ENCODE data around the gene FAM110D. TPM values are rescaled to one million over a fixed set of nuclear protein-coding genes. Genes with fewer than 3 reads are reported as not detected.

Gene FAM110D
- total RNA-seq, 1 experiment from 2014 or later, result 0.14 TPM

- in situ Hi-C loops (cut with HindIII; ENCODE audit: low pct_unique_long_range_greater_than_20kb, low sequenced_read_pairs), result no loop called here
- DNase-seq (ENCODE audit: low read depth), result peak; percentile 96
These were observed 32.4 kb upstream of the FAM110D start for GRCh38 chr1:26126321-26127084.

DNA sequence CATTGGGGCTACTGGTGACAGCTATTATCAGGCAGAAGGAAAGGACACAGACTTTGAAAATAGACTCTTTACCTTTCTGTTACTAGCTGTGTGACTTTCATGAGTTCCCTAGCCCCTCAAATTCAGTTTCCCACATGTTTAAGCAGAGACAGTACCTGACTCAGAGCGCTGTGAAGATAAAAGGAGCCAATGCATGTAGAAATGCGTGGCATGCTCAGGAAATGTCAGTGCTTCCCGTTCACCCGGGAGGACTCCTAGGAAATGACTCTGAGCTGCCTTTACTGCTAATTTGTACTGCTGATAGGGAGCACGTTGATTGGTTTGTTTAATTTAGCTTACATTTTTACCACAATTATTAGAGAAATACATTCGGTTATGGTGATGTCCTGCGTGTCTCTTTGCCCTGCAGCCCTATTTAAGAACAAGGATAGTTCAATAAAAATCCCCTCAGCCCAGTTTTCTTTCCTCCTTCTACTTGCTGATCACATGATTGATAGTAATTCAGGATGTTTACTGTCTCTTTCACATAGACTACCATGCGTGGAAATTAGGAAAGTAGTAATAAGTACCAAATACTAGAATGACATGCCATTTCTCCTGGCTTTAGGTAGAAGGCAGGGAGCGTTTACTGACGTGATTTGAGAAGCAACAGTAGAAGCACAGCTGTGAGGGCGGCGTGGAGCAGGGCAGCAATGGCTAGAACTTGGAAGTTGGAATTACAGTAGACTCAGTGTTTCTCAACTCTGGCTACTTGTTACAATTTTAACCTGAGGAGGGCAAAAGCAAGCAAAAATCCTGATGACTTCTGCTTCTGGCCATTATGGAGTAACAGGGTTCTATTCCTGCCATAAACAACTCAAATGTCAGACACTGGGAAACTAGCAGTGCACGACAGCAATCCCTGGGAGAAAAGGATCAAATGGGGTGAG lies 31.4 kb upstream of the FAM110D start:
- in situ Hi-C loops (cut with HindIII; ENCODE audit: low pct_unique_long_range_greater_than_20kb, low sequenced_read_pairs), result no loop called here
- no peak for DNase-seq (ENCODE audit: low read depth)

DNA sequence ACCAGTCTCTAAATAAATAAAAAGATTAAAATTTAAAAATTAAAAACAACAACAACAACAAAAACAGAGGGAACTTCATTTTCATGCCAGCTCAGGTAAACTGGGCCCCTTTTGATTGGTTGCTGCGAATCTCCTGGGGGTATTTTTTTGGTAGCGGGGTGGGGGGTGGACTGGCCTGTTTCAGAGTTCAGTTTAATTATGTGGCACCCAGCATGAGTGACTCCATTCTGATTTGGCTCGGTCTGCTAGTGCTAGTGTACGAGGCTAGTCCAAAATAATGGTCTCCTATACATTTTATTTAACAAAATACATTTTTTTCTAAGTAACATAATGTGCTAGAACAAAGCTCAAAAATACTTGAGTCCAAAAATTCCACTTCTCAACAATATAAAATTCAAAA lies 29.1 kb upstream of the FAM110D start:
- in situ Hi-C loops (cut with HindIII; ENCODE audit: low pct_unique_long_range_greater_than_20kb, low sequenced_read_pairs), result no loop called here
- no peak for DNase-seq (ENCODE audit: low read depth)

DNA sequence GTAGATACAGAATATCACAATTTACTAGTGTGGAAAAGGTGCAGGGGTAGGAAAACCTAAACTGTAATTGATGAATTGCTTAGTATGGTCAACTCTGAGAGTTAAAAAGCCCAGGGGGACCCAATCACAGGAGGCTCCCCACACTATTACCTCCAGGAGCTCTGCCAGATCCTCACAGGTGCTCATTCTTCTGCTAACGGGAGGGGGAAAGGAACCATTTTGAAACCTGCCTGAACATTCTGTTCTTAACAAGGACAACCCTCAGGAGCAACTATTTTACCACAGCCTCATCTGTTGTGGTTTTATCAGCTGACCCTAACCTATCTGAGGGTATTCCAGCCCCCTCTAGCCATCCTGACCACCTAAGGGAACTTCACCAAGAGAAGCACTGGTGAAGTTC lies 28.2 kb upstream of the FAM110D start:
- no peak for DNase-seq (ENCODE audit: low read depth)
- in situ Hi-C loops (cut with HindIII; ENCODE audit: low pct_unique_long_range_greater_than_20kb, low sequenced_read_pairs), result no loop called here

- no peak for DNase-seq (ENCODE audit: low read depth)
- in situ Hi-C loops (cut with HindIII; ENCODE audit: low pct_unique_long_range_greater_than_20kb, low sequenced_read_pairs), result no loop called here
These were observed 26.6 kb upstream of the FAM110D start for GRCh38 chr1:26132128-26132833.

- DNase-seq (ENCODE audit: low read depth), result no peak
- in situ Hi-C loops (cut with HindIII; ENCODE audit: low pct_unique_long_range_greater_than_20kb, low sequenced_read_pairs), result no loop called here
These were observed 26.1 kb upstream of the FAM110D start for GRCh38 chr1:26132834-26133167.

DNA sequence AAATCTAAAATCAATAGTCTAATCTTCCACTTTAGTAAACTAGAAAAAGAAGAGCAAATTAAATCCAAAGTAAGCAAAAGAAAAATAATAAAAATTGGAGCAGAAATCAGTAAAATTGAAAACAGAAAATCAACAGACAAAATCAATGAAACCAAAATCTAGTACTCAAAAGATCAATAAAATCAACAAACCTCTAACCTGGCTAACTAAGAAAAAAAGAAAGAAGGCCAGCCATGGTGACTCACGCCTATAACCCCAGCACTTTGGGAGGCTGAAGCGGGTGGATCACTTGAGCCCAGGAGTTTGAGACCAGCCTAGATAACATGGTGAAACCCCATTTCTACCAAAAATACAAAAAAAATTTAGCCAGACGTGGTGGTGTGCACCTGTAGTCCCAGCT lies 24.4 kb upstream of the FAM110D start:
- in situ Hi-C loops (cut with HindIII; ENCODE audit: low pct_unique_long_range_greater_than_20kb, low sequenced_read_pairs), result no loop called here
- no peak for DNase-seq (ENCODE audit: low read depth)

GRCh38 chr1:26138974-26139558 lies 19.8 kb upstream of the FAM110D start:
- in situ Hi-C loops (cut with HindIII; ENCODE audit: low pct_unique_long_range_greater_than_20kb, low sequenced_read_pairs), result no loop called here

DNA sequence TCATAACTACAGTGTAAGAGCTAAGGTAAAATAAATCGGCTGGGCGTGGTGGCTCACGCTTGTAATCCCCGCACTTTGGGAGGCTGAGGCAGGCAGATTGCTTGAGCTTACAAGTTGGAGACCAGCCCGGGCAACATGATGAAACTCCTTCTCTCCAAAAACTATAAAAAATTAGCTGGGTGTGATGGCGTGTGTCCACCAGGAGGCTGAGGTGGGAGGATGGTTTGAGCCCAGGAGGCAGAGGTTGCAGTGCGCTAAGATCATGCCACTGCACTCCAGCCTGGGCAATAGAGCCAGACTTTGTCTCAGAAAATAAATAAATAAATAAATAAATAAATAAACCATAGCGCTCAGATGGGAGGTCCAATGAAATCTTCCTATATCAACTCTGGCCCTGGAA lies 16.7 kb upstream of the FAM110D start:
- in situ Hi-C loops (cut with HindIII; ENCODE audit: low pct_unique_long_range_greater_than_20kb, low sequenced_read_pairs), result no loop called here
- no peak for DNase-seq (ENCODE audit: low read depth)

More at GRCh38 chr1:26138974-26139558, 19.8 kb upstream of the FAM110D start:
- no peak for DNase-seq (ENCODE audit: low read depth)

GRCh38 chr1:26145041-26145959 lies 13.6 kb upstream of the FAM110D start:
- DNase-seq (ENCODE audit: low read depth), result peak; percentile 62
- in situ Hi-C loops (cut with HindIII; ENCODE audit: low pct_unique_long_range_greater_than_20kb, low sequenced_read_pairs), result no loop called here

GRCh38 chr1:26145960-26146294 lies 13.0 kb upstream of the FAM110D start:
- DNase-seq (ENCODE audit: low read depth), result no peak
- in situ Hi-C loops (cut with HindIII; ENCODE audit: low pct_unique_long_range_greater_than_20kb, low sequenced_read_pairs), result no loop called here

DNA sequence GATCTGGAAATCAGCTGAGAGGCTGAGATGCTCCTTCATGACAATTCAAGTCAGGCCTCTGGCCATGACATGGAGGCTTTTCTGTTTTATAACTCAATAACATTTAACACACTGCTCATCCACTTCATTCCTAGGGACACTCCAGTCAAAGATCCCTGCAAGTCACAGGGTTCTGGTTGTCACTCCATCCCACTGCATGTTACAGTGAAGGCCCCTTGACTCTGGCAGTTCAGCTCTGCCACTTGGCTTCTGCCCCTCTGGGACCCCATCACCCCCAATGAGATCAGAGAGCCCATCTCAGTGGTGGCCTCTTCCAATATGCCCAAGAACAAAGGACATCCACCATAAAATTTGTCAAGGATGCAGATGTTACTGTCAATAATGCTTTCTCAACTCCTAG lies 10.0 kb upstream of the FAM110D start:
- in situ Hi-C loops (cut with HindIII; ENCODE audit: low pct_unique_long_range_greater_than_20kb, low sequenced_read_pairs), result no loop called here
- no peak for DNase-seq (ENCODE audit: low read depth)

- in situ Hi-C loops (cut with HindIII; ENCODE audit: low pct_unique_long_range_greater_than_20kb, low sequenced_read_pairs), result no loop called here
- no peak for DNase-seq (ENCODE audit: low read depth)
These were observed 4.8 kb upstream of the FAM110D start for GRCh38 chr1:26153966-26154532.

GRCh38 chr1:26154750-26155149 lies 4.1 kb upstream of the FAM110D start:
- in situ Hi-C loops (cut with HindIII; ENCODE audit: low pct_unique_long_range_greater_than_20kb, low sequenced_read_pairs), result no loop called here

DNA sequence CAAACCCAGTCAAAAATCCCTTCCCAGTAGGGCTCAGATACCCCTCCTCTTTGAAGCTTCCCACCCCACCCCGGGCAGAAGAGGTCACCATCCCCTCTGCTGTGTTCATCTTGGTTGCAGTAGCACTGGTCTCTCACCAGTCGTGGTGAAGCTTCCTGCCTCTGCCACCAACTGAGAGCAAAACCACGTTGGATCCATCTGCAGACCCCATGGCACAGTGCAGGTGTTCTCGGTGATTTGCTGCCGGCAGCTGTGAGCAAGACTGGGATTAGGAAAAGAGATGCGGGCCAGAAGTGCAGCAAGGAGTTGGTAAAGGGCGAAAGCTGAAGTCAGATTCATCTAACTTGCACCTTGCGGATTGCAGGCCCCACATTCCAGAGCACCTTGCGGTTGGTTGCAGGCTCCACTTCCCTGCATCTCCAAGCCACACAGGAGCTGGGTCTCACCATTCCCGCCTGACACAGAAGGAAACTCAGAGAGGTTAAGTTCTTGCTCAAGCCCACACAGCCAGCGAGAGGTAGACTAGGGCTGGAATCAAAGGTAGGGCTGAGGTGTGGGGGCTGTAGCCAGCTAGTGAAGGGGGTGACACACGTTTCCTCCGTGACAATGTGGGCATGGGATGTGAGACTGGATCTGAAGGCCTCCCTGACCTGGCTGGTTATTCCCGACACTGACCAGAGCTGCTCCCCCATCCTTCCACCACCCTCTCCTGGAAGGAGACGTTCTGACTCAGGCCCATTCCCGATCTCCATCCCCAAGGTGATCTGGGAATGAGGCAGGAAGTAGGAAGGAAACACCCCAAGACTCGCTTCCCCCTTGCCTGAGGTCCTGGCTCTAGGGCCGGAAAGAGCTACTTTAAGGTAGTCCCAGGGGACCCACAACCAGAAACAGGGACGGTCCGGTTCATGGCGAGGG lies 3.3 kb upstream of the FAM110D start:
- DNase-seq (ENCODE audit: low read depth), result no peak
- in situ Hi-C loops (cut with HindIII; ENCODE audit: low pct_unique_long_range_greater_than_20kb, low sequenced_read_pairs), result no loop called here

More at GRCh38 chr1:26154750-26155149, 4.1 kb upstream of the FAM110D start:
- DNase-seq (ENCODE audit: low read depth), result no peak

- no peak for DNase-seq (ENCODE audit: low read depth)
- in situ Hi-C loops (cut with HindIII; ENCODE audit: low pct_unique_long_range_greater_than_20kb, low sequenced_read_pairs), result no loop called here
These were observed 2.4 kb upstream of the FAM110D start for GRCh38 chr1:26156285-26157038.

Data from Caki2 (cell line).